ENCODE results near the gene SPPL2C.
"Not testable (repeated sequence)": the region's sequence is repeated elsewhere in the genome, so short reads cannot be mapped to it uniquely, and the experiment has no call there.

The SPPL2C gene

GRCh38 chr17:45847101-45847500 lies 2.4 kb downstream of the SPPL2C start:
- intact Hi-C loops (cut with DNase I): no loop called here
- DNase-seq: no peak

GRCh38 chr17:45847747-45848146 lies 3.1 kb downstream of the SPPL2C start:
- intact Hi-C loops (cut with DNase I): no loop called here
- DNase-seq: no peak

- intact Hi-C loops (cut with DNase I): no loop called here
- no peak for DNase-seq
These were observed 3.7 kb downstream of the SPPL2C start for GRCh38 chr17:45848405-45848804.

- DNase-seq: peak; percentile 58 to 93 (median 84)
- intact Hi-C loops (cut with DNase I): no loop called here
These were observed 4.3 kb downstream of the SPPL2C start for GRCh38 chr17:45848868-45849535.

- no peak for DNase-seq
- intact Hi-C loops (cut with DNase I): no loop called here
These were observed 4.9 kb downstream of the SPPL2C start for GRCh38 chr17:45849536-45849990.

GRCh38 chr17:45850011-45850410 lies 5.3 kb downstream of the SPPL2C start:
- intact Hi-C loops (cut with DNase I): loop anchor here (5.0 kb wide), 1 partner anchor 42 kb away; the partner anchor contains the start of gene MAPT
- no peak for DNase-seq

GRCh38 chr17:45850468-45850867 lies 5.8 kb downstream of the SPPL2C start:
- intact Hi-C loops (cut with DNase I): loop anchor here (5.0 kb wide), 1 partner anchor 42 kb away; the partner anchor contains the start of gene MAPT
- no peak for DNase-seq

GRCh38 chr17:45851022-45851421 lies 6.3 kb downstream of the SPPL2C start:
- intact Hi-C loops (cut with DNase I): loop anchor here (5.0 kb wide), 1 partner anchor 41 kb away; the partner anchor contains the start of gene MAPT
- no peak for DNase-seq

- intact Hi-C loops (cut with DNase I): loop anchor here (5.0 kb wide), 1 partner anchor 41 kb away; the partner anchor contains the start of gene MAPT
- DNase-seq: no peak
These were observed 6.8 kb downstream of the SPPL2C start for GRCh38 chr17:45851464-45851863.

- DNase-seq: no peak
- intact Hi-C loops (cut with DNase I): loop anchor here (5.0 kb wide), 1 partner anchor 40 kb away; the partner anchor contains the start of gene MAPT
These were observed 7.2 kb downstream of the SPPL2C start for GRCh38 chr17:45851873-45852272.

- intact Hi-C loops (cut with DNase I): loop anchor here (5.0 kb wide), 1 partner anchor 40 kb away; the partner anchor contains the start of gene MAPT
- peak in 41 of 42 donors; percentile 52 to 93 (median 79) for DNase-seq
These were observed 8.0 kb downstream of the SPPL2C start for GRCh38 chr17:45852535-45853297.

GRCh38 chr17:45854209-45854608 lies 9.5 kb downstream of the SPPL2C start:
- DNase-seq: no peak
- intact Hi-C loops (cut with DNase I): loop anchor here (5.0 kb wide), 1 partner anchor 38 kb away; the partner anchor contains the start of gene MAPT

- no peak for DNase-seq
- intact Hi-C loops (cut with DNase I): no loop called here
These were observed 11.1 kb downstream of the SPPL2C start for GRCh38 chr17:45855691-45856336.

- intact Hi-C loops (cut with DNase I): no loop called here
These were observed 13.5 kb downstream of the SPPL2C start for GRCh38 chr17:45857977-45858708.

GRCh38 chr17:45861165-45861564 lies 16.5 kb downstream of the SPPL2C start:
- intact Hi-C loops (cut with DNase I): no loop called here
- DNase-seq: peak in 1 of 42 donors; percentile 58

More at GRCh38 chr17:45857977-45858708, 13.5 kb downstream of the SPPL2C start:
- peak in 6 of 42 donors; percentile 19 to 70 (median 38) for DNase-seq

- DNase-seq; intact Hi-C loops (cut with DNase I): not testable (repeated sequence)
These were observed 17.4 kb downstream of the SPPL2C start for GRCh38 chr17:45862127-45862526.

- intact Hi-C loops (cut with DNase I): no loop called here
- no peak for DNase-seq
These were observed 19.4 kb downstream of the SPPL2C start for GRCh38 chr17:45863857-45864654.

GRCh38 chr17:45867171-45867570 lies 22.5 kb downstream of the SPPL2C start:
- DNase-seq: peak; percentile 56 to 93 (median 84)
- intact Hi-C loops (cut with DNase I): no loop called here
